ENCODE data around the gene RPS6KA5.
"Not testable (repeated sequence)": the region's sequence is repeated elsewhere in the genome, so short reads cannot be mapped to it uniquely, and the experiment has no call there.

Gene RPS6KA5

GRCh38 chr14:90848944-90849731 lies 211.3 kb downstream of the RPS6KA5 start:
- H3K4me3 ChIP-seq (ENCODE audit: low read depth in 1 of 2, low read length in 2 of 2): no peak overlapping the region
- no peaks in the 10 kb centered on the region for H3K4me1 ChIP-seq (ENCODE audit: control insufficient read depth in 1 of 2, insufficient read depth in 2 of 2, low read length in 2 of 2)
- H3K36me3 ChIP-seq (ENCODE audit: control insufficient read depth in 1 of 2, insufficient read depth in 2 of 2, low read length in 2 of 2): peaks cover 0 to 5% of the 10 kb centered on the region in 2 donors
- H3K9ac ChIP-seq (ENCODE audit: low read depth in 1 of 2, low read length in 2 of 2): no peak overlapping the region
- H3K27me3 ChIP-seq (ENCODE audit: control insufficient read depth in 1 of 2, insufficient read depth in 2 of 2, low read length in 2 of 2): no peaks in the 10 kb centered on the region
- H3K9me3 ChIP-seq (ENCODE audit: control insufficient read depth in 1 of 2, low read length in 2 of 2): no peaks in the 10 kb centered on the region
- H3K27ac ChIP-seq (ENCODE audit: low read depth, low read length): no peak overlapping the region

GRCh38 chr14:90846511-90846910 lies 213.9 kb downstream of the RPS6KA5 start:
- Histone ChIP-seq H3K36me3 (ENCODE audit: control insufficient read depth in 1 of 2, insufficient read depth in 2 of 2, low read length in 2 of 2) (peaks cover 0 to 5% of the 10 kb centered on the region in 2 donors), H3K9ac (ENCODE audit: low read depth in 1 of 2, low read length in 2 of 2) (no peak overlapping the region), H3K4me3 (ENCODE audit: low read depth in 1 of 2, low read length in 2 of 2) (no peak overlapping the region), H3K9me3 (ENCODE audit: control insufficient read depth in 1 of 2, low read length in 2 of 2) (no peaks in the 10 kb centered on the region), H3K4me1 (ENCODE audit: control insufficient read depth in 1 of 2, insufficient read depth in 2 of 2, low read length in 2 of 2) (no peaks in the 10 kb centered on the region), H3K27ac (ENCODE audit: low read depth, low read length) (no peak overlapping the region), H3K27me3 (ENCODE audit: control insufficient read depth in 1 of 2, insufficient read depth in 2 of 2, low read length in 2 of 2) (no peaks in the 10 kb centered on the region)

- Histone ChIP-seq H3K9ac (ENCODE audit: low read depth in 1 of 2, low read length in 2 of 2) (no peak overlapping the region), H3K4me3 (ENCODE audit: low read depth in 1 of 2, low read length in 2 of 2) (no peak overlapping the region), H3K9me3 (ENCODE audit: control insufficient read depth in 1 of 2, low read length in 2 of 2) (no peaks in the 10 kb centered on the region), H3K27me3 (ENCODE audit: control insufficient read depth in 1 of 2, insufficient read depth in 2 of 2, low read length in 2 of 2) (no peaks in the 10 kb centered on the region), H3K27ac (ENCODE audit: low read depth, low read length) (no peak overlapping the region), H3K36me3 (ENCODE audit: control insufficient read depth in 1 of 2, insufficient read depth in 2 of 2, low read length in 2 of 2) (peaks cover 0 to 1% of the 10 kb centered on the region in 2 donors), H3K4me1 (ENCODE audit: control insufficient read depth in 1 of 2, insufficient read depth in 2 of 2, low read length in 2 of 2) (no peaks in the 10 kb centered on the region)
Measured at GRCh38 chr14:90844321-90844720, 216.1 kb downstream of the RPS6KA5 start.

- Histone ChIP-seq H3K4me3 (ENCODE audit: low read depth in 1 of 2, low read length in 2 of 2) (no peak overlapping the region), H3K36me3 (ENCODE audit: control insufficient read depth in 1 of 2, insufficient read depth in 2 of 2, low read length in 2 of 2) (no peaks in the 10 kb centered on the region), H3K27me3 (ENCODE audit: control insufficient read depth in 1 of 2, insufficient read depth in 2 of 2, low read length in 2 of 2) (no peaks in the 10 kb centered on the region), H3K9ac (ENCODE audit: low read depth in 1 of 2, low read length in 2 of 2) (no peak overlapping the region), H3K27ac (ENCODE audit: low read depth, low read length) (no peak overlapping the region), H3K9me3 (ENCODE audit: control insufficient read depth in 1 of 2, low read length in 2 of 2) (no peaks in the 10 kb centered on the region), H3K4me1 (ENCODE audit: control insufficient read depth in 1 of 2, insufficient read depth in 2 of 2, low read length in 2 of 2) (no peaks in the 10 kb centered on the region)
Measured at GRCh38 chr14:90842726-90843125, 217.7 kb downstream of the RPS6KA5 start.

DNA sequence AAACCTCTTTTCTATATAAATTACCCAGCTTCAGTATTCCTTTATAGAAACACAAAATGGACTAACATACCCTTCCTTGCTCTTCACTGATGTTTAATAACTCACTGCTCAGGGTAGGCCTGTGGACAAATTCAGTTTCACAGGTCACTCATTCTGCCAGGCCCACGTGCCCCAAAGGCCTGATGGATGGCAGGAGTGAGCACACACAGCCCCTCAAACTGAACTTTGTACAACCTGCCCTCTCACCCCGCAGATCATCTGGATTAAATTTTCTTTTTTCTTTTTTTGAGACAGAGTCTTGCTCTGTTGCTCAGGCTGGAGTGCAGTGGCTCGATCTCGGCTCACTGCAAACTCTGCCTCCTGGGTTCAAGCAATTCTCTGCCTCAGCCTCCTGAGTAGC lies 219.8 kb downstream of the RPS6KA5 start:
- not testable (repeated sequence) for H3K4me1 ChIP-seq (ENCODE audit: control insufficient read depth in 1 of 2, insufficient read depth in 2 of 2, low read length in 2 of 2); H3K27me3 ChIP-seq (ENCODE audit: control insufficient read depth in 1 of 2, insufficient read depth in 2 of 2, low read length in 2 of 2); H3K27ac ChIP-seq (ENCODE audit: low read depth, low read length); H3K4me3 ChIP-seq (ENCODE audit: low read depth in 1 of 2, low read length in 2 of 2); H3K9me3 ChIP-seq (ENCODE audit: control insufficient read depth in 1 of 2, low read length in 2 of 2); H3K9ac ChIP-seq (ENCODE audit: low read depth in 1 of 2, low read length in 2 of 2); H3K36me3 ChIP-seq (ENCODE audit: control insufficient read depth in 1 of 2, insufficient read depth in 2 of 2, low read length in 2 of 2)

- Histone ChIP-seq H3K9ac (ENCODE audit: low read depth in 1 of 2, low read length in 2 of 2) (no peak overlapping the region), H3K4me3 (ENCODE audit: low read depth in 1 of 2, low read length in 2 of 2) (no peak overlapping the region), H3K27me3 (ENCODE audit: control insufficient read depth in 1 of 2, insufficient read depth in 2 of 2, low read length in 2 of 2) (no peaks in the 10 kb centered on the region), H3K27ac (ENCODE audit: low read depth, low read length) (peak overlapping the region; percentile 18), H3K36me3 (ENCODE audit: control insufficient read depth in 1 of 2, insufficient read depth in 2 of 2, low read length in 2 of 2) (no peaks in the 10 kb centered on the region), H3K9me3 (ENCODE audit: control insufficient read depth in 1 of 2, low read length in 2 of 2) (no peaks in the 10 kb centered on the region), H3K4me1 (ENCODE audit: control insufficient read depth in 1 of 2, insufficient read depth in 2 of 2, low read length in 2 of 2) (no peaks in the 10 kb centered on the region)
Measured at GRCh38 chr14:90839889-90840266, 220.6 kb downstream of the RPS6KA5 start.

DNA sequence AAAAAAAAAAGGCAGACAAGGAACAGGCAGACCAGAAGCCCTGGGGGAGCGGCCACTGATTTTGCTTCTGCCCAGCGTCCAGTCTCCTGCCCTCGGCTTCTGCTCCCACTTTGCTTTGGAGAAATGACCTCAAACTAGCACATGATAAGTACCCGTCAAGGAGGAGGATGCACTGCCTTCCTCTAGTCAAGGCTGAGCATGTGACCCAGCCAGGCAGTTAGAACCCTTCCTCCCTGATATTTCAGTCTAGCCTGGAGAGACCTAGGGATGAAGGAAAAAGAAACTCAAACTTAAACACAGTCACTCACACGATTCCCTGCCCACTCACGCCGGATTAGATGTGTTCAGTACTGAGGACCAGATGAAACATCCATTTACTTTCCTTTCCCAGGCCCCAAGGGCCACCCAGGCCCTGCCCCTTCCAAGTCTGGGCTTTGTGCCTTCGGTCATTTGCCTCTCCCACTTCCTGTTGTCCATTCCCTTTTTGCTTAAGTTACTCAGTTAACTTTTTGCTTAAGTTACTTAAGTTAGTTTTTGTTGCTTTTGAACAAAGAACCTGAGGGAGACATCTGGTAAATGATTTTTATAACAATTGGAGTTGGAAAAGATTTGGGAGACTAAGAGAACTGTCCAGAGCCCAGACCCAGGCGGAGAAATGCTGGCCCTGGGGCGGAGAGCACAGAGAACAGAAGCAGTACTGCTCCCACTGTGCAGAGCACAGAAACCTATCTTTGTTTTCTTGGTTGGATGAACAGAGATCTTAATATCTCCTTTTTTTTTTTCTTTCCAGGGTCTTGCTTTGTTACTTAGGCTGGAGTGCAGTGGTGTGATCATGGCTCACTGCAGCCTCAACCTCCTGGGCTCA lies 221.2 kb downstream of the RPS6KA5 start:
- H3K36me3 ChIP-seq (ENCODE audit: control insufficient read depth in 1 of 2, insufficient read depth in 2 of 2, low read length in 2 of 2): no peaks in the 10 kb centered on the region
- no peak overlapping the region for H3K9ac ChIP-seq (ENCODE audit: low read depth in 1 of 2, low read length in 2 of 2)
- H3K4me1 ChIP-seq (ENCODE audit: control insufficient read depth in 1 of 2, insufficient read depth in 2 of 2, low read length in 2 of 2): no peaks in the 10 kb centered on the region
- H3K4me3 ChIP-seq (ENCODE audit: low read depth in 1 of 2, low read length in 2 of 2): no peak overlapping the region
- H3K27ac ChIP-seq (ENCODE audit: low read depth, low read length): peak overlapping the region; percentile 18
- H3K9me3 ChIP-seq (ENCODE audit: control insufficient read depth in 1 of 2, low read length in 2 of 2): no peaks in the 10 kb centered on the region
- no peaks in the 10 kb centered on the region for H3K27me3 ChIP-seq (ENCODE audit: control insufficient read depth in 1 of 2, insufficient read depth in 2 of 2, low read length in 2 of 2)

- H3K9me3 ChIP-seq (ENCODE audit: control insufficient read depth in 1 of 2, low read length in 2 of 2); H3K9ac ChIP-seq (ENCODE audit: low read depth in 1 of 2, low read length in 2 of 2); H3K4me1 ChIP-seq (ENCODE audit: control insufficient read depth in 1 of 2, insufficient read depth in 2 of 2, low read length in 2 of 2); H3K4me3 ChIP-seq (ENCODE audit: low read depth in 1 of 2, low read length in 2 of 2); H3K27ac ChIP-seq (ENCODE audit: low read depth, low read length); H3K36me3 ChIP-seq (ENCODE audit: control insufficient read depth in 1 of 2, insufficient read depth in 2 of 2, low read length in 2 of 2); H3K27me3 ChIP-seq (ENCODE audit: control insufficient read depth in 1 of 2, insufficient read depth in 2 of 2, low read length in 2 of 2): not testable (repeated sequence)
Measured at GRCh38 chr14:90838531-90838930, 221.9 kb downstream of the RPS6KA5 start.

GRCh38 chr14:90837355-90837754 lies 223.1 kb downstream of the RPS6KA5 start:
- H3K9me3 ChIP-seq (ENCODE audit: control insufficient read depth in 1 of 2, low read length in 2 of 2): no peaks in the 10 kb centered on the region
- H3K9ac ChIP-seq (ENCODE audit: low read depth in 1 of 2, low read length in 2 of 2): no peak overlapping the region
- H3K27ac ChIP-seq (ENCODE audit: low read depth, low read length): no peak overlapping the region
- H3K4me1 ChIP-seq (ENCODE audit: control insufficient read depth in 1 of 2, insufficient read depth in 2 of 2, low read length in 2 of 2): no peaks in the 10 kb centered on the region
- no peaks in the 10 kb centered on the region for H3K27me3 ChIP-seq (ENCODE audit: control insufficient read depth in 1 of 2, insufficient read depth in 2 of 2, low read length in 2 of 2)
- no peak overlapping the region for H3K4me3 ChIP-seq (ENCODE audit: low read depth in 1 of 2, low read length in 2 of 2)
- H3K36me3 ChIP-seq (ENCODE audit: control insufficient read depth in 1 of 2, insufficient read depth in 2 of 2, low read length in 2 of 2): no peaks in the 10 kb centered on the region

DNA sequence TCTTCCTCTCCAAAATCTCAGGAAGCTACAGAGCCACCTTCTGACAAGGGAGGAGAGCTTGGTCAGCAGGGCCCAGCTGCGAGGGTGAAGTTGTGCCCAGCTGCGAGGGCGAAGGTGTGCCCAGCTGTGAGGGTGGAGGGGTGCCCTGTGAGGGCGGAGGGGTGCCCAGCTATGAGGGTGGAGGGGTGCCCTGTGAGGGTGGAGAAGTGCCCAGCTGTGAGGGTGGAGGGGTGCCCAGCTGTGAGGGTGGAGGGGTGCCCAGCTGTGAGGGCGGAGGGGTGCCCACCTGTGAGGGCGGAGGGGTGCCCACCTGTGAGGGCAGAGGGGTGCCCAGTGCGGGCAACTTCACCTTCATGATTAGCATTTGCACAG lies 223.8 kb downstream of the RPS6KA5 start:
- Histone ChIP-seq H3K27ac (ENCODE audit: low read depth, low read length) (no peak overlapping the region), H3K36me3 (ENCODE audit: control insufficient read depth in 1 of 2, insufficient read depth in 2 of 2, low read length in 2 of 2) (no peaks in the 10 kb centered on the region), H3K9ac (ENCODE audit: low read depth in 1 of 2, low read length in 2 of 2) (no peak overlapping the region), H3K4me1 (ENCODE audit: control insufficient read depth in 1 of 2, insufficient read depth in 2 of 2, low read length in 2 of 2) (no peaks in the 10 kb centered on the region), H3K27me3 (ENCODE audit: control insufficient read depth in 1 of 2, insufficient read depth in 2 of 2, low read length in 2 of 2) (no peaks in the 10 kb centered on the region), H3K9me3 (ENCODE audit: control insufficient read depth in 1 of 2, low read length in 2 of 2) (no peaks in the 10 kb centered on the region), H3K4me3 (ENCODE audit: low read depth in 1 of 2, low read length in 2 of 2) (no peak overlapping the region)

All from duodenal mucosa (tissue), 2 donors.